PC-9 (cell line): Measurements from ENCODE around the gene PRKCI. TPM values are rescaled to one million over a fixed set of nuclear protein-coding genes. Genes with fewer than 3 reads are reported as not detected.
A peak's percentile ranks its signal among the peaks of the same experiment; 100 is the strongest.

Experiments used
- BruUV-seq: library from RNA; stranded (reverse); fragments of 400-500 nt; replicated peaks from 2 replicates; lab custom pipeline; 2021; lab: Mats Ljungman, UMichigan
- CTCF ChIA-PET: fragments of 300-600 bp; sonication (Branson Sonifier 250); formaldehyde crosslinking; loops from one replicate; lab custom pipeline; 2022; ENCODE audit warnings: antibody characterized with exemption; lab: Charles Lee
- POLR2A ChIA-PET: fragments of 300-600 bp; sonication (Branson Sonifier 250); formaldehyde crosslinking; loops from one replicate; lab custom pipeline; 2022; ENCODE audit warnings: antibody characterized with exemption; ENCODE audit not compliant: unreplicated experiment; lab: Charles Lee
- DNase-seq, 2 experiments: peaks; one replicate each; pipeline versions ENCODE4 v3.0.0 to v3.0.0-alpha.2; 2015 to 2022; ENCODE audit warnings: mixed read lengths in 1 of 2
- H2AFZ ChIP-seq: fragments of 200-600 bp; sonication (generic); 2 replicates; pipeline ENCODE4 v1.8.1; 2017; ENCODE audit warnings: antibody characterized with exemption
- H3F3A ChIP-seq: fragments of 200-600 bp; sonication (generic); 2 replicates; pipeline ENCODE4 v1.8.1; 2017; ENCODE audit warnings: antibody characterized with exemption, mild to moderate bottlenecking, low read depth; ENCODE audit not compliant: insufficient read depth
- H3K27ac ChIP-seq: fragments of 200-600 bp; sonication (generic); 2 replicates; pipeline ENCODE4 v1.6.1; 2016; ENCODE audit warnings: mixed run types
- H3K27me3 ChIP-seq: fragments of 200-600 bp; sonication (generic); 2 replicates; pipeline ENCODE4 v1.6.1; 2016; ENCODE audit warnings: low read depth, mixed run types; ENCODE audit not compliant: insufficient read depth
- H3K36me3 ChIP-seq: fragments of 200-600 bp; sonication (generic); 2 replicates; pipeline ENCODE4 v1.6.1; 2016; ENCODE audit warnings: low read depth, mixed run types
- H3K4me1 ChIP-seq: fragments of 200-600 bp; sonication (generic); replicated peaks from 2 replicates; pipeline ENCODE4 v1.6.1; 2016; ENCODE audit warnings: mixed run types; ENCODE audit not compliant: insufficient read depth
- H3K4me2 ChIP-seq: fragments of 200-600 bp; sonication (generic); 2 replicates; pipeline ENCODE4 v1.6.1; 2017; ENCODE audit warnings: mixed run types
- H3K4me3 ChIP-seq: fragments of 200-600 bp; sonication (generic); 2 replicates; pipeline ENCODE4 v1.6.1; 2016; ENCODE audit warnings: mixed run types
- H3K79me2 ChIP-seq: fragments of 200-600 bp; sonication (generic); 2 replicates; pipeline ENCODE4 v1.6.1; 2017; ENCODE audit warnings: low read depth, mixed run types
- H3K9me2 ChIP-seq: fragments of 200-600 bp; sonication (generic); 2 replicates; pipeline ENCODE4 v1.8.1; 2017; ENCODE audit warnings: mild to moderate bottlenecking; ENCODE audit not compliant: insufficient read depth
- H3K9me3 ChIP-seq: fragments of 200-600 bp; sonication (generic); 2 replicates; pipeline ENCODE4 v1.8.1; 2016; ENCODE audit warnings: low read depth; ENCODE audit not compliant: insufficient read depth
- H4K20me1 ChIP-seq: fragments of 200-600 bp; sonication (generic); 2 replicates; pipeline ENCODE4 v1.8.1; 2017; ENCODE audit not compliant: insufficient read depth
- EZH2 ChIP-seq: fragments of 200-600 bp; sonication (generic); IDR thresholded peaks from 2 replicates; pipeline ENCODE4 v1.8.0; 2017; ENCODE audit warnings: antibody characterized with exemption, low read depth
- intact Hi-C: fragments of 100-400 bp; cut with micrococcal nuclease; formaldehyde crosslinking; loops from one replicate; pipeline ENCODE4 v1.10.0; 2022; ENCODE audit not compliant: unreplicated experiment
- total RNA-seq: library from RNA; stranded (reverse); gene quantifications from 2 replicates; pipeline ENCODE4 v1.2.3, GENCODE V29; 2021
- TF ChIP-seq, protein P1 (sequence below): fragments of 200-600 bp; sonication (generic); conservative IDR thresholded peaks from 2 replicates; pipeline ENCODE4 v1.6.1; 2017; ENCODE audit warnings: mixed run types, antibody characterized with exemption, mild to moderate bottlenecking, moderate library complexity

Gene PRKCI
- total RNA-seq, 1 experiment from 2014 or later: 104 TPM

DNA sequence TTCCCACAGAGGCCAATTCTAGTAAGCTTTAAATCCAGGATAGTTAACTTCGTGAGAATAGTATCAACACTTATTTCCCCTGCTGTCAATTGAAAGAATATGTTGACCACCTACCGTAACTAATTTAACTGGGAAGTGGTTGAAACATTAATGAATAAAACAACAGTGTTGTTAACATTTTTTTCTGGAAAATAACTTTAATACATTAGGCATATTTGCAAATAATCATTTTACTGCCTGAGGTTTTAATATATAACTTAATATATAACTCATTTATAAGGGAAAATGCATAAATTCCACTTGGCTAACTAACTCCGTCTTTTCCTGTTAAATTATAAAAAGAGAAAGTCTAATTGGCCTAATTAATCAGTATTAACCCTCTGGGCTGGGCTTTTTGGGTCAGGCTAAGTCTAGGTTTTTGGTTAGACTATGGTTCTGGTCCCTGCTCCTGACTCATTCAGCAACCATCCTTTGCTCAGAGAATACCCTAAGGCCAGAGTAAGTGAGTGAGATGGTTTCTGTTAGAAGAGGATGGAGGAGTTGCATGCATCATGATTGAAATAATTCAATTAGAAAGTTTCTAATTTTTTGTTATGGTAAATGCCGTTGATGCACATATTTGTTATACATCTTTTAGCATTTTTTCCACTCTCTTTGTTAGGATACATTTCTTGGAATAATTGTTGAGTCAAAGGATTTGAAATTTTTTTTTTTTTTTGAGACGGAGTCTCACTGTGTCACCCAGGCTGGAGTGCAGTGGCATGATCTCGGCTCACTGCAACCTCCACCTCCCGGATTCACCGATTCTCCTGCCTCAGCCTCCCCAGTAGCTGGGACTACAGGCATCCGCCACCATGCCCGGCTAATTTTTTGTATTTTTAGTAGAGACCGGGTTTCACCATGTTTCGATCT is 124.5 kb downstream of the PRKCI start:
- Histone ChIP-seq H3K4me2 (no peak overlapping the region), H3K4me1 (peaks cover 30% of the 10 kb centered on the region), H3K36me3 (no peaks in the 10 kb centered on the region), H3K9me2 (no peaks in the 10 kb centered on the region), H4K20me1 (no peaks in the 10 kb centered on the region), H3K27me3 (no peaks in the 10 kb centered on the region), H3K27ac (peak overlapping the region; percentile 13; the same call in 1 of the 2 replicates), H2AFZ (no peak overlapping the region), H3K4me3 (no peak overlapping the region), H3K79me2 (no peaks in the 10 kb centered on the region), H3K9me3 (no peaks in the 10 kb centered on the region), H3F3A (peaks cover 8% of the 10 kb centered on the region; the same call in 1 of the 2 replicates)
- POLR2A ChIA-PET: interaction anchor here (0.6 kb wide), 1 partner anchor 9 kb away, joined by 3 read pairs; no protein-coding TSS in a partner anchor
- peak in 1 of 2 experiments; percentile 54 for DNase-seq
- no TSS peak for BruUV-seq
- CTCF ChIA-PET: no interaction called here
- intact Hi-C loops: no loop called here
- TF ChIP-seq, protein P1, sequence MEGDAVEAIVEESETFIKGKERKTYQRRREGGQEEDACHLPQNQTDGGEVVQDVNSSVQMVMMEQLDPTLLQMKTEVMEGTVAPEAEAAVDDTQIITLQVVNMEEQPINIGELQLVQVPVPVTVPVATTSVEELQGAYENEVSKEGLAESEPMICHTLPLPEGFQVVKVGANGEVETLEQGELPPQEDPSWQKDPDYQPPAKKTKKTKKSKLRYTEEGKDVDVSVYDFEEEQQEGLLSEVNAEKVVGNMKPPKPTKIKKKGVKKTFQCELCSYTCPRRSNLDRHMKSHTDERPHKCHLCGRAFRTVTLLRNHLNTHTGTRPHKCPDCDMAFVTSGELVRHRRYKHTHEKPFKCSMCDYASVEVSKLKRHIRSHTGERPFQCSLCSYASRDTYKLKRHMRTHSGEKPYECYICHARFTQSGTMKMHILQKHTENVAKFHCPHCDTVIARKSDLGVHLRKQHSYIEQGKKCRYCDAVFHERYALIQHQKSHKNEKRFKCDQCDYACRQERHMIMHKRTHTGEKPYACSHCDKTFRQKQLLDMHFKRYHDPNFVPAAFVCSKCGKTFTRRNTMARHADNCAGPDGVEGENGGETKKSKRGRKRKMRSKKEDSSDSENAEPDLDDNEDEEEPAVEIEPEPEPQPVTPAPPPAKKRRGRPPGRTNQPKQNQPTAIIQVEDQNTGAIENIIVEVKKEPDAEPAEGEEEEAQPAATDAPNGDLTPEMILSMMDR: no peak
- TF ChIP-seq EZH2: no peak

DNA sequence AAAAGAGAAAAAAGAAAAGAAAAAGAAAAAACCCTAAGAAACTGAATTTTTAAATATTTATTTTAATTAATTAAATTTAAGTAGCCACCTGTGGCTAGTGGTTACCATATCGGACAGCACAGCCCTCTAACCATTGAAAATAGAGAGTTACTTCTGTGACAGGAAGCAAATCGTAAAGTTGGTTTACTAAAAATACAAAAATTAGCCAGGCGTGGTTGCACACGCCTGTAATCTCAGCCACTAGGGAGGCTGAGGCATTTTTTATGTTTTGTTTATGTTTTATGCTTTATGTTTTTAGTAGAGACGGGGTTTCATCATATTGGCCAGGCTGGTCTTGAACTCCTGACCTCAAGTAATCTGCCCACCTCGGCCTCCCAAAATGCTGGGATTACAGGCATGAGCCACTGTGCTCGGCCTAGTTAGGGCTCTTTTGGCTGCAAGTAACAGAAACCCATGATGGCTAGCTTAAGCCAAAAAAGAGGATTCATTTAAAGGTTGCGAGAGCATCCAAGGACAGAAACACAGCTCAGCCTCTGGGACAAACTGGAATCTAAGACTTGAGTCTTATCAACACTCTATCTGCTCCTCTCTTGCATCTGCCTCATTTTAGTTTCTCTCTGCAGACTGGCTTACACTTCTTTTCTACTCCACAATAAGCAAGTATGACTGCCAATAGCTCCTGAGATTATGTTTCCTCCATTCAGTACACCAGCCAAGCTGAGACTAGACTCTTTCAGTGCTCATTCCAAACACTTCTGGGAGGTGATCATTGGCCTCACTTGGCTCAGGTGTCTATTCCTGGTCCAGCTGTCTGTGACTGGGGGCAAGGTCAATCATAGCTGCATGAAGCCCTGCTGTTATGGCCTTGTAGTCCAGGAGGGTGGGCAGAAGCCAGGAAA is 128.5 kb downstream of the PRKCI start:
- CTCF ChIA-PET: no interaction called here

More for the DNA sequence above, 128.5 kb downstream of the PRKCI start:
- no peak for TF ChIP-seq EZH2
- TF ChIP-seq, protein P1: no peak
- no peaks in the 10 kb centered on the region for H3K9me3 ChIP-seq
- H3K27ac ChIP-seq: no peak overlapping the region
- no TSS peak for BruUV-seq
- no peaks in the 10 kb centered on the region for H3K36me3 ChIP-seq
- peaks cover 27% of the 10 kb centered on the region for H3K4me1 ChIP-seq
- no peaks in the 10 kb centered on the region; the same call in 1 of the 2 replicates for H3K9me2 ChIP-seq
- H3K79me2 ChIP-seq: no peaks in the 10 kb centered on the region
- no peak overlapping the region for H3K4me3 ChIP-seq
- no peaks in the 10 kb centered on the region for H3K27me3 ChIP-seq
- H3K4me2 ChIP-seq: no peak overlapping the region
- H2AFZ ChIP-seq: no peak overlapping the region
- intact Hi-C loops: no loop called here
- H3F3A ChIP-seq: peaks cover 10% of the 10 kb centered on the region; the same call in 1 of the 2 replicates
- POLR2A ChIA-PET: interaction anchor here (0.6 kb wide), 1 partner anchor 20 kb away, joined by 4 read pairs; no protein-coding TSS in a partner anchor
- H4K20me1 ChIP-seq: no peaks in the 10 kb centered on the region
- DNase-seq: no peak
